HG03066 (cell line): Measurements from ENCODE around the gene GLOD4.

Experiments used
- ATAC-seq: cut with Tn5 transposase; IDR thresholded peaks from one replicate; pipeline ENCODE4 v1.9.1; 2021; ENCODE audit warnings: low read depth; ENCODE audit not compliant: unreplicated experiment

The GLOD4 gene

DNA sequence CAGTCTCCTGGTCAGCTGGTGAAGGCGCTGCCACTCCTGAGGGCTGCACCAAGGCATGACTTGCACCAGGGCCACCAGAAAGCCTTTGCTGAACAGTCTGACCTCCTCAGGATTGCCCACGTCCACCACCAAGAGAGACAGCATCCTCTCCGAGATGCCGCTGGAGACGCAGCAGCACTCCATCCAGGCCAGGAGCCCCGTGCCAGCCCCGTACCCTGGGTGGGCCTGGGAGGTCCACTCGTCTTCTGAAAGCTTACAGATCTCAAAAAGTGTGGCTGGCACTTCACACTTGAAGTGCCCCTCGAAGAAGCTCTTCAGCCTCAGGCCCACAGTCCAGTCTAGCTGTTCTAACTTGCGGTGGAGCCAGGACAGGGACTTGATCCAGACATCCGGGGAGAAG lies 36.7 kb downstream of the GLOD4 start:
- no peak for ATAC-seq

DNA sequence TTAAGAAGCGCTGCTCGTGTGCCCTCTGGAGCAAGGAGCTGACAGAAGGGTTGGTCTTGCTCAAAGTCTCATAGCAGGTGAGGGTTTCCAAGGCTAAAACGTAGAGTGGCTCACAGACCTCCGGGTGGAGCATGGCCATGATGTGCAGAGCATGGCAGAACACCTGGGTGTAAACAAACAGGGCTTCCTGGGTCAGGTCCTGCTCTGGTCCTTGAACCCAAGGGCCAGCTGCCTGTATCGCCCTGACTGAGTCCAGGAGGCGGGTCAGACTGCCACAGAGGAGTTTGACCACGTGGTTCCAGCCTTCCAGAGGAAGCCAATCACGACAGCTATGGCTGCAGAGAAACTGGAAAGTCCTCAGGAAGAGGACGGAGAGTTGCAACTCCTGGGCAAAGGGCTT lies 37.1 kb downstream of the GLOD4 start:
- no peak for ATAC-seq

DNA sequence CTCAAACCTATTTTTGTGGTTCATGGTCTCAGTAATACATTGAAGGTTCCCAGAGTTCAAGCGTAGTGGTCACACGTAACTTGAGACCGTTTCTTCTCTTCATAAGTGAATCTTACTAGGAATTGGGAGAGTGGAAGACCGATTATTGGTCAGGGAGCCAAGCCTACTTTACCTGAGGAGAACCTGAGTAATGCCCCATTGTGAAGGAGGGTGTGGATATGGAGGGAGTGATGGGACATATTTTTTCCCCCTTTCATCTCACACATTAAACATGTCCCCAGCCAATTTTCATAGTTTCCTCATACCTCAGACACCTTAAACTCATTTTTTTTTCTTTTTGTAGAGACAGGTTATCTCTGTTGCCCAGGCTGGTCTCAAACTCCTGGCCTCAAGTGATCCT lies 38.9 kb downstream of the GLOD4 start:
- ATAC-seq = no peak

DNA sequence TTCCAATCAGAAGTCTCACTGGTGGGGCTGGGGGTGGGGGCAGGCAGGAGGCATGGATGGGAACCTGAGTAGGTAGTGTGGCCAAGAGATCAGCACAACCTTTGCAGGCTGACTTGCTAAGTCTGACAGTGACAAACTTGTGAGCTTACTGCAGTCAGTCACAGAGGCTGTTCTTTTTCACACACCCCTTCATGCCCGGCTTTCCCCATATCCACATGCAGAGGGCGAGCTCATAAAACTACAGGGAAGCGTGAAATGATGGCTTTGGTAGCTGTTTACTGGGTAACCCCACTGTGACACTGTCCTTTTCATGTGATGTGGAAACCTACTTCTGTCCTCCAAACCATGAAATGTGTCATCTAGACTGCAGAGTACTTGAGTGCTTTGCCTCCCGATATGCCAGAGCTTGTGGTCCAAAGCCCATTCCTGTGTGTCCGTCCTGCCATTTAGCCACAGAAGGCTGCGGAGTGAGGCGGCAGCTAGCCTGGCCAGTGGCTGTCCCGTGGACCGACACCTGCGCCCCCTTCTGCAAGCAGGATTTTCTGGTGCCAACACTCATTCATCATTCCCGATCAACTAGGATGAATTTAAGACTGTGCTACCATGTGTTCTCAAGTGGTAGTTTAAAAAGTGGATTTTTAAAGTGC lies 39.8 kb downstream of the GLOD4 start:
- ATAC-seq = no peak

DNA sequence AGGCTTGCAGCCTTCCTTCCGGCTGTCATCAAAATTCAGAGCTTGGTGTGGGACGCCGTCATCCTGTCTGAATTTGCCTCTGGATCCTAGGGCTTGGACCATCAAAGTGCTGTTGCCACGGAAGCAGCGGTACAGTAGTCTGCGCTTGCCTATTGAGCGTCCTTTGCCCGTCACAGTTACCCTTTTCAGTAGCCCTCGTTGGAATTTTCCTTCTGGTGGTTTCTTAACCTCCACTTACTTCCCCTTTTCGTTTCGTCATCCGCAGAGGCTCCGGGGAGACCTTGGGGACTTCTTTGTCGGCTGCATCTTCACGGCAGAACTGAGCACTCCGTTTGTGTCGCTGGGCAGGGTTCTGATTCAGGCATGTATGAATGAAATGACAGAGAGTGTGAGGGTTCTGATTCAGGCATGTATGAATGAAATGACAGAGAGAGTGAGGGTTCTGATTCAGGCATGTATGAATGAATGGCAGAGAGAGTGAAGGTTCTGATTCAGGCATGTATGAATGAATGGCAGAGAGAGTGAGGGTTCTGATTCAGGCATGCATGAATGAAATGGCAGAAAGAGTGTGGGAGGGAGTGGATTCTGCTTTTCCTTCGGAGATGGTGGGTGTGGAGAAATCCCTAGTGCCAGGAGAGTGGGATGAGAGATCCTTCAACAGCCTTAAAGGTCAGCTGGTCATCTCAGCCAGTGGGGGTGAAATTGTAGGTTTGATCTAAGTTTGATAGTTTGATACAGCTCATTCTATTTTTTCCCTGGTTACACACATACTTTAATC lies 41.7 kb downstream of the GLOD4 start:
- peak; percentile 69 for ATAC-seq

DNA sequence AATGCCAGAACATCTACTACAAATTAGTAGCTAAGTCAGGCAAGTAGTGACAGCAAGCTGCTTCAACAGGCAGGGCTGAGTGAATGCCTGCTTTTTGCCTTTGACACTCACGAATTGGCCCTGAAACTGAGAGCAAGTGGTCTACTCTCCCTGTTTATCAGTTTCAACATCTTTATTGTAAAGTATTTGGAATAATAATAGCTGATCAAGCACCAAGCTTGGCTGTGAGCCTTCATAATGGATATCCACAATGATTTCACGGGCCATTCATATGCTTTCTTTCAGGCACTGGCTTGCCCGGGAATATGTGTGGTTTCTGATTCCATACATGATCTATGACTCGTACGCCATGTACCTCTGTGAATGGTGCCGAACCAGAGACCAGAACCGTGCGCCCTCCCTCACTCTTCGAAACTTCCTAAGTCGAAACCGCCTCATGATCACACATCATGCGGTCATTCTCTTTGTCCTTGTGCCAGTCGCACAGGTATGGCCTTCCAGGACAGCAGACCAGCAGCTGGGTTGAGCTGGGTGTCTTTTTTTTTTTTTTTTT lies 44.4 kb downstream of the GLOD4 start:
- ATAC-seq = no peak

DNA sequence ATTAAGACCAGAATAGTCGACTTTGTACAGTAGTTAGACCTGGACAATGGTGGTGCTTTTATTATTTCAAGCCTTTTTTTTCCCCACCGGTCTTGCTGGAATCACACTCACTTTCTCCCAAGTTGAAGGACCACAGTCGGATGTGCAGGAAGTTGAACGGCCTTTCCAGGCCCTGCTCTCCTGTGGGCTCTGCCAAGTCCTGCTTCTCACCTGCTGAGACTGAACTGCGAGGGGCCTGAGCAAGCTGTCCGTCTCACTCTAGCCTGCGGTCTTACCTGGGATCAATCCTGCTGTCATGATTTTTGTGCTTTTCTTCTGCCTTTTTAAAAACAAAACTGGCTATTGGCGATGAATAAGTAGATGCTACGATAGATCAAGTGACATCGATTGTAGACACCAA lies 48.3 kb downstream of the GLOD4 start:
- ATAC-seq = no peak

DNA sequence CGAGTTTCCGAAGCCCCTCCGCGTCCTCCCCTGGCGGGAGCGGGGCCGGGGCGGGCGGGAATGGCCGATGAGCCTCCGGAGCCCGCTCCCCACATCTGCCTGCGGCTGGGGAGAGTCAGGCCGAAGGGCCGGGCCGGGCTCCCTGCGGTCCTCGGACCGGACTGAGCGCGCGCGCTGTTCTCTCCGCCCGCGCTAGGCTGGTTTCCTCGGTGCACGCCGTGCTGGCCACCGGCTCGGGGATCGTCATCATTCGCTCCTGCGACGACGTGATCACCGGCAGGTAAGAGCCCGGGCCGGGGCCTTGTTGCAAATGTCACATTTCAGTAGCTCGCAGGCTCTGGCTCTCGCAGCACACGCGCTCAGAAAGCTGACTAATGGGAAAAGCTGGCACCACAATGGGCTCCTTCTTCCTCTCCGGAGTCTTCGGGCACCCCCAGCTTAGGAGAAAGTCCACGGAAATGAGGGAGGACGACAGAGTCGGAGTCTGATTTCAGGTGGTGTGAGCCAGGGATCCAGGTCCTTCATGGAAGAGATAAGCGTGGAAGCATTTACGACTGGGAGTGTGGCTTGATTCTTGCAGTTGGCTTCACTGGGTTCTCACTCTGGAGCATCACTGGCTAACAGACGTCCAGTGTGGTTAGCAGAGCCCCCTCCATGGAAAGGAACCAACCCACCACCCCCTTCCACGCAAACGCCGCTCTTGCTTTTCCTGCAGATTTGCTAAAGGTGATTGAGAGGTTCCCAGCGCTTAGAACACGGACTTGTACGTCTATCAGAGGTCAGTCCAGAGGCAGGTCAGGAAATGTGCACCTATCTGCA lies 49.0 kb downstream of the GLOD4 start:
- ATAC-seq = no peak

DNA sequence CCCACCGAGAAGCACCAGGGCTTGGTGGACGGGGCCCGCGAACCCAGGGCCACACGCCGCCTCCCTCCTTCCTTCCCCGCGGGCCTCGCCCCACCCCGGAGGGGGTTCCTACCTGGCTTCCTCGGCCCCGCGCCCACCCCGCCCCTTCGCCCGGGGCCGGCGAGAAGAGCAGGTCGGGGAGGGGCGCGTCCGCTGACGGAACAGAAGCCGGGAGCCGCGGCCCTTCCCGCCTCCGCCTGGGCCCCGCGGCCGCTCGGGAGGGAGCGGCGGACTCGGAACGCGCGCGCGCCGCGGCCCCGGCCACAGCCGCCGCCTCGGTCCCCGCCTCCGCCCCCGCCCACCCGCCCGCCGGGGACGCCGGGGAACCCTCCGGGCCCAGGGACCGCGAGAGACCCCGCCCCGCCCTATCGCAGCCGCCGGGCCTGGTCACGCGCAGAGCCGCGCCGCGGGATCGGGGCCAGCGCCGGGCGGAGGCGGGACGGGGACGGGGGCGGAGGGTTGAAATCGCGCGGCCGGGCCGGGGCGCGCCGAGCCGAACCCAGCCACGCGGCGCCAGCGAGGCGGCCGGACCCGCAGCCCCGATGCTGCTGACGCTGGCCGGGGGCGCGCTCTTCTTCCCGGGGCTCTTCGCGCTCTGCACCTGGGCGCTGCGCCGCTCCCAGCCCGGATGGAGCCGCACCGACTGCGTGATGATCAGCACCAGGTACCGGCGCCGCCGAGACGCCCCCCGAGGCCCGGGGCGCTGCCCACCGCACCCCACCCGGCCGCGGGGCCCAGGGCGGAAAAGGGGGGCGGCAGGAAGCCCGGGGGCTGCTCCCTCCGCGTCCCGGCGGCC lies 49.8 kb downstream of the GLOD4 start, which contains the start of gene TLCD3A:
TLCD3A (plus strand) TSS at position 530 of the 835 bp plus-strand sequence; CDS start at position 582, 52 bp downstream.
- no peak for ATAC-seq

DNA sequence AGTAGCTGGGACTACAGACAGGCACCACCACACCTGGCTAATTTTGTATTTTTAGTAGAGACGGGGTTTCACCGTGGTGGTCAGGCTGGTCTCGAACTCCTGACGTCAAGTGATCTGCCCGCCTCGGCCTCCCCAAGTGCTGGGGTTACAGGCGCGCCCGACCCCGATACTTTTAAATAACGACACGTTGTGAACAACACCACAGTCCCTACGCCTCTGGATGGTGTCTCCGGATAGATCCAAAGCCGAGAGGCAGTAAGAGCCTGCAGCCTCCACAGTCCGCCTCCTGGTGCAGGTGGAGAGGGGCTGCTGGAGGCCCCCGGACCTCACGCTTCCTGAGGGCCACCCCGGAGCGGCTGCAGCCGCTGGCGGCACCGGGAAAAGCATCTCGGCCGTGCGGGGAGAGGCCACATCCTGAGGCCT lies 50.4 kb downstream of the GLOD4 start:
- no peak for ATAC-seq

DNA sequence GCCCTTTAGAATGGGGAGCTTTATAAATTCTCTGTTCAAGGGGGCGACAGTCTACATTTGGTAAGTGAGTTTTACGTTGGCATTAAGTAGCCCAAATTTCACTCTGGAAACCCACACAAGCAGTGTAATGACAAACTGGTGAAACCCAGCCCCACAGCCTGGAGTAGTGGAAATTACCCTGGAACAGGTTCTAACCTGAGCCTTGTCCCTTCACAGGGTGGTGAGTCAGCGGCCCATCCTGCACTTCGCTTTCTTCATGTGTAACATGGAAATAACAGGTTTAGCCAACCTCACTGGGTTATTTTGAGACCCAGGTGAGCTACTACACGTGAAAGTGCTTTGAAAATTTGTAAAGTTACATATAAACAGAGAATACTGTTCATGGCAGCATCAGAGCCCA lies 53.2 kb downstream of the GLOD4 start:
- no peak for ATAC-seq

DNA sequence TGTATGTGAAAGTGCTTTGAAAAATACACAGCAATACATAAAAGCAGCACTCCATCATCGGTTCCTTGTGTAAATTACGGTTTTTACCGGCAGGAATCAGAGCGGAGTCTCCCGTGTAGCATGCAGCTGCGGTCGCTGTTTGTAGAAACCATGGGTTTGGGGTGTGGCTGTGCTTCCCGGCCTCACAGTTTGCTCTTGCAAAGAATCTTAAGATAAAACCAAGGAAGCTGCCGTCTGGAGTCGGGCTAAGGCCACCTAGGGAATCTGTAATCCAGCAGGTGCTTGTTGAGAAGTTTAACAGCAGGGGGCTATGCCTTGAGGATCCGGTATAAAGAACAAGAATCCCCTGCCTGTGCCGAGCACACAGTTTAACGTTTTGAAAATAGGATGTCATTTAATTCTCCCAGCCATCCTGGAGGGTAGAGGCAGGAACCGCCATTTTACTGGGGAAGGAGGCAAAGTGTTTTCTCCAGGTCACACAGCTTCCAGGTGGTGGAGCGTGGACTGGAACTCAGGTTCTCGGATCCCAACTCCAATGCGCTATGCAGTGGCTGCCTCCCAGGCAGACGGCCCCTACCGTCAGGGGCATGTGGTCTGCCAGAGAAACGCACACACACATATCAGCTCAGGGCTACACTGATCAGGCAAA lies 55.7 kb downstream of the GLOD4 start:
- no peak for ATAC-seq

DNA sequence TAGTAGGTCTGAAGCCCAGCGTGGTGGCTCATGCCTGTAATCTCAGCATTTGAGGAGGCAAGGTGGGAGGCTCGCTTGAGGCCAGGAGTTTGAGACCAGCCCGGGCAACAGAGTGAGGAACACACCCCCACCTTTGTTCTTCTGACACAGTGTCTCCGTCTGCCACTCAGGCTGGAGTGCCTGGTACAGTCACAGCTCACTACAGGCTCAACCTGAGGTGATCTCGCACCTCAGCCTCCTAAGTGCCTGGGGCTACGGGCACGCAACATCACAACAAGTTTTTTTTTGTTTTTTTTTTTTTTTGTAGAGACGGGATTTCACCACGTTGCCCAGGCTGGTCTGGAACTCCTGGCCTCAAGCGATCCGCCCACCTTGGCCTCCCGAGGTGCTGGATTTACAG lies 56.3 kb downstream of the GLOD4 start:
- no peak for ATAC-seq

DNA sequence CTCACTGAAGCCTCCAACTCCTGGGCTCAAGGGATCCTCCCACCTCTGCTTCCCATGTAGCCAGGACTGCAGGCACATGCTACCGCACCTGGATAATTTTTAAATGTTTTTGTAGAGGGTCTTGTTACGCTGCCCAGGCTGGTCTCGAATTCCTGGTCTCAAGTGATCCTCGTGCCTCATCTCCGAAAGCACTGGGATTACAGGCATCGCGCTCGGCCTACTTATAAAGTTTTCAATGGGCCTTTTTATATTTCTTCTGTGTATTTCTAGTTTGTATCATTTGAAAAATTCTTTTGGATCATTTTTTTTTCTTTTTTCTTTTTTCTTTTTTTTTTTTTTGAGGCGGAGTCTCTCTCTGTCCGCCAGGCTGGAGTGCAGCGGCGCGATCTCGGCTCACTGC lies 57.0 kb downstream of the GLOD4 start:
- no peak for ATAC-seq

DNA sequence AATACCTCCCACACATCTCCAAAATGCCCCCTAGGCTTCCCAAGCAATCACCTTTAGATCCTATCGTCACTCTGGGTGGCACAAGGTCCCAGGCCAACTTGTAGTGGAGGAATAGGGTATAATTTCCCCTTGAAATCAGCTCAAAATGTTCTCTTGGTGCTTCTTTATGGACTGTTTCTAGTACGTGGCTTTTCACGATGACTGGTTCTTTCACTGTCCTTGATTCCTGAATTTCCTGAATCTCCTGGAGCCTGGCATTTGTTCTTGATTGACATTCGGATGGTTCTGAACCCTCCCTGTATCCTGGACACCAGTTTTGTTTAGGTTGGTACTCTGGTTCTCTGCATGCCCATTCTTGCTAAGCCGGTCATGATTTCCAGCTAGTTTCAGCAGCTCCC lies 60.5 kb downstream of the GLOD4 start:
- ATAC-seq = no peak

DNA sequence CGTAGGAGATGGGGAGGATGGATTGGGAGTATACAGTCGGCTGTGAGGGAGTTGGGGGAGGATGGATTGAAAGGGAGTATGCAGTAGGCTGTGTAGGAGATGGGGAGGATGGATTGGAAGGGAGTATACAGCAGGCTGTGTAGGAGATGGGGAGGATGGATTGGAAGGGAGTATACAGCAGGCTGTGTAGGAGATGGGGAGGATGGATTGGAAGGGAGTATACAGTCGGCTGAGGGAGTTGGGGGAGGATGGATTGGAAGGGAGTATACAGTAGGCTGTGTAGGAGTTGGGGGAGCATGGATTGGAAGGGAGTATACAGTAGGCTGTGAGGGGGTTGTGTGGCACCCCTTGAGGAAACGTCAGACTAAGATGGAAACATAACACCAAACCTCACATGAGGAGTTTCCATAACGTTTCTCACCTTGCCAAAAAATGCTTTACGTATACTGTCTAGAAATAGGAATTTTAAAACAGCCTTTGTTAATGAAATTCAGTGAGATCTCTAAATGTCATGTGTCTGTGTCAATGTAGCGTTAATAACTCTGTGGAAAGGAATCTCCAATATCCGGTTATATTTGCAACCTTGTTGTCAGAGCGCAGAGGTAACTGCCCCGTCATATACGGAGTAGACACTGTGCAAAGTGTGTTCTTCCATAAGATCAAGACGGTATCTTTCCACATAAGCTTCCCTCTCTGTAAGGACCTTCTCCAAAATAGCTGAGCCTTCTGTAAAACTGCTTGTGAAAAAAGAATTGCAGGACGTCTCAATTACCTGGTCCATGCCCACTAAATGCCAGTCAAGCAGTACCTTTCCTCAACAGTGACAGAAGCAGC lies 61.2 kb downstream of the GLOD4 start:
- ATAC-seq = no peak

DNA sequence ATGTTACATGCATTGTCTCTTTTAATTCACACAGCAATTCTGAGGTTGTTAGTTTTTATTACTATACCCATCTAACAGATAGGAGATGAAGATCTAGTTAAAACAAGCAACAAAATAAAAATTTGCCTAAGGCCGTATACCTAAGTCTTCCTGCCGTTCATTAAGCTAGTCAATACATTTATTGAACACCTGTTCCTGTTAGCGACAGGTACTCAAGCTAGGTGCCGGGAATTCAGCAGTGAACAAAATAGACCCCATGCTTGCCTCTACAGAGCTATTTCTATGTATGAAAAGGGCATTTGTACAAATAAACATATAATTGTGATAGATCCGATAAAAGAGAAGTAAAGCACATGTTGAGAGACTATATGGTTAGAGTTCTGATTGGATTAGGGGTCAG lies 64.0 kb downstream of the GLOD4 start:
- no peak for ATAC-seq
